Adrenal gland (tissue), 5 donors: ENCODE results near the gene PTAR1.

Experiments used
- CTCF ChIP-seq, 6 experiments: fragments of 450-650 bp in 4 of 6; fragments of 200-600 bp in 2 of 6; sonication (generic) in 1 of 6; IDR thresholded peaks; 1 replicate in 5 of 6; 2 replicates in 1 of 6; pipeline versions ENCODE4 v1.5.1 to v1.8.0; 2016 to 2021; ENCODE audit warnings: antibody characterized with exemption in 6 of 6, mild to moderate bottlenecking in 2 of 6, moderate library complexity in 1 of 6
- POLR2A ChIP-seq, 2 donors: fragments of 450-650 bp; IDR thresholded peaks; one replicate each; pipeline ENCODE4 v1.6.1; 2017; ENCODE audit warnings: antibody characterized with exemption in 2 of 2, mild to moderate bottlenecking in 2 of 2, moderate library complexity in 1 of 2
- donor health status: DM: no; HTN: no; CAD: no.

GRCh38 chr9:69805962-69806515 lies 46.2 kb upstream of the PTAR1 start:
- TF ChIP-seq CTCF (IDR thresholded peaks at IDR 0.05) (no peak), POLR2A (IDR thresholded peaks at IDR 0.05) (no peak)
